Panc1 (cell line): ENCODE measurements around the gene ZBTB40.

ENCODE experiments used
- POLR2AphosphoS5 ChIP-seq: IDR thresholded peaks from 2 replicates; pipeline ENCODE4 v1.6.1; 2012; ENCODE audit warnings: mild to moderate bottlenecking, low read depth, low read length, moderate library complexity
- REST ChIP-seq, 2 experiments: IDR thresholded peaks; 2 replicates each; pipeline ENCODE4 v1.6.1; 2011 to 2012; ENCODE audit warnings: low read depth in 2 of 2, control low read depth in 1 of 2, low read length in 1 of 2, mild to moderate bottlenecking in 1 of 2, moderate library complexity in 1 of 2; ENCODE audit not compliant: insufficient read depth in 1 of 2
- SIN3A ChIP-seq: IDR thresholded peaks from 2 replicates; pipeline ENCODE4 v1.6.1; 2012; ENCODE audit warnings: low read depth, mild to moderate bottlenecking, low read length, moderate library complexity, borderline replicate concordance; ENCODE audit not compliant: insufficient read depth
- TCF7L2 ChIP-seq: IDR thresholded peaks from 2 replicates; pipeline ENCODE4 v1.6.1; 2011; ENCODE audit warnings: mild to moderate bottlenecking, low read depth, low read length, inconsistent platforms
- TF ChIP-seq, protein P1 (sequence below): fragments of 450-650 bp; IDR thresholded peaks from 2 replicates; pipeline ENCODE4 v1.5.1; 2017; ENCODE audit warnings: mild to moderate bottlenecking

DNA sequence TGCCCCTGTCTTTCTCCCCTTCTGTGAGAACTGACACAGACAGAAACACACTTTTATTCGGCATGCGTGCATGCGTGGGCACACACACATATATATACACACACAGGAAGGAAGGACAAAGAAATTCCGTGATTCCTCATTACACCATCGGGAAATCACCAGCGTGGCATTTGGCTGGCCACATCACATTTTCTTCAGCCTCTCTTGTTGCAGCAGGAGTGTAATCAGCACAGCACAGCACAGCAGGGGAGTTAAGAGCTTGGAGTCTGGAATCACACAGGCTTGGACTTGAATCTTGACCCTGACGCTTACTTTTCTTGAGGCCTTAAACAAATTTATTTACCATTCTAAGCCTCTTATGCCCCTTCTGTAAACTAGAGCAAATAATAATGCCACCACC is 66.3 kb downstream of the ZBTB40 start:
- TF ChIP-seq, protein P1, sequence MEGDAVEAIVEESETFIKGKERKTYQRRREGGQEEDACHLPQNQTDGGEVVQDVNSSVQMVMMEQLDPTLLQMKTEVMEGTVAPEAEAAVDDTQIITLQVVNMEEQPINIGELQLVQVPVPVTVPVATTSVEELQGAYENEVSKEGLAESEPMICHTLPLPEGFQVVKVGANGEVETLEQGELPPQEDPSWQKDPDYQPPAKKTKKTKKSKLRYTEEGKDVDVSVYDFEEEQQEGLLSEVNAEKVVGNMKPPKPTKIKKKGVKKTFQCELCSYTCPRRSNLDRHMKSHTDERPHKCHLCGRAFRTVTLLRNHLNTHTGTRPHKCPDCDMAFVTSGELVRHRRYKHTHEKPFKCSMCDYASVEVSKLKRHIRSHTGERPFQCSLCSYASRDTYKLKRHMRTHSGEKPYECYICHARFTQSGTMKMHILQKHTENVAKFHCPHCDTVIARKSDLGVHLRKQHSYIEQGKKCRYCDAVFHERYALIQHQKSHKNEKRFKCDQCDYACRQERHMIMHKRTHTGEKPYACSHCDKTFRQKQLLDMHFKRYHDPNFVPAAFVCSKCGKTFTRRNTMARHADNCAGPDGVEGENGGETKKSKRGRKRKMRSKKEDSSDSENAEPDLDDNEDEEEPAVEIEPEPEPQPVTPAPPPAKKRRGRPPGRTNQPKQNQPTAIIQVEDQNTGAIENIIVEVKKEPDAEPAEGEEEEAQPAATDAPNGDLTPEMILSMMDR, result no peak
- TF ChIP-seq TCF7L2 (no peak), POLR2AphosphoS5 (no peak), REST (IDR thresholded peaks at IDR 0.05; ENCODE audit: insufficient read depth in 1 of 2, low read depth in 2 of 2, low read length in 1 of 2) (no peak), SIN3A (no peak)
